BLaER1 treated with 17β-estradiol and CSF1 and Interleukin-3, amounts not matched to agents 10 nM and 100 nM (cell line): Measurements from ENCODE around the gene TMEM266.

Source experiments
- H3K27ac ChIP-seq, 11 experiments: shearing (Covaris generic); formaldehyde crosslinking; 2 replicates each; pipeline ENCODE4 v1.8.1; 2022
- H3K27me3 ChIP-seq, 11 experiments: shearing (Covaris generic); formaldehyde crosslinking; 2 replicates each; pipeline ENCODE4 v1.8.1; 2022
- H3K36me3 ChIP-seq, 11 experiments: shearing (Covaris generic); formaldehyde crosslinking; 2 replicates each; pipeline ENCODE4 v1.8.1; 2022
- H3K4me1 ChIP-seq, 10 experiments: shearing (Covaris generic); formaldehyde crosslinking; 2 replicates each; pipeline ENCODE4 v1.8.1; 2022
- H3K4me2 ChIP-seq, 11 experiments: shearing (Covaris generic); formaldehyde crosslinking; 2 replicates each; pipeline ENCODE4 v1.8.1; 2022
- H3K4me3 ChIP-seq, 10 experiments: shearing (Covaris generic); formaldehyde crosslinking; 2 replicates each; pipeline ENCODE4 v1.8.1; 2022
- H3K9ac ChIP-seq, 11 experiments: shearing (Covaris generic); formaldehyde crosslinking; 2 replicates each; pipeline ENCODE4 v1.8.1; 2022
- H3K9me3 ChIP-seq, 11 experiments: shearing (Covaris generic); formaldehyde crosslinking; replicated peaks in 1 of 11; 2 replicates each; pipeline ENCODE4 v1.8.1; 2022
- H4K20me1 ChIP-seq, 11 experiments: shearing (Covaris generic); formaldehyde crosslinking; 2 replicates each; pipeline ENCODE4 v1.8.1; 2022
- Cebpa-rat ChIP-seq, 11 experiments: shearing (Covaris generic); IDR thresholded peaks; 2 replicates each; pipeline ENCODE4 v1.8.1; 2022

Gene TMEM266

GRCh38 chr15:76197703-76198455 lies 138.1 kb downstream of the TMEM266 start:
- H3K4me3 ChIP-seq, result no peak overlapping the region
- H3K9me3 ChIP-seq, result no peaks in the 10 kb centered on the region
- peaks cover 17 to 29% (median 25%) of the 10 kb centered on the region in 10 experiments for H3K4me1 ChIP-seq
- TF ChIP-seq Cebpa-rat (IDR thresholded peaks at IDR 0.05), result no peak
- H3K27ac ChIP-seq, result no peak overlapping the region
- H4K20me1 ChIP-seq, result peaks cover 0 to 34% (median 0%) of the 10 kb centered on the region in 11 experiments; a peak in 4 of 22 replicates
- H3K4me2 ChIP-seq, result peak overlapping the region in 5 of 11 experiments; percentile 46 to 76 (median 61); a peak in 4 of 22 replicates
- H3K9ac ChIP-seq, result no peak overlapping the region; a peak in 1 of 22 replicates
- H3K27me3 ChIP-seq, result no peaks in the 10 kb centered on the region
- no peaks in the 10 kb centered on the region for H3K36me3 ChIP-seq

- no peak overlapping the region for H3K4me3 ChIP-seq
- H3K4me1 ChIP-seq, result peaks cover 17 to 29% (median 22%) of the 10 kb centered on the region in 10 experiments
- no peak overlapping the region for H3K9ac ChIP-seq
- H4K20me1 ChIP-seq, result peaks cover 0 to 38% (median 0%) of the 10 kb centered on the region in 11 experiments; a peak in 5 of 22 replicates
- no peak overlapping the region for H3K27ac ChIP-seq
- H3K27me3 ChIP-seq, result no peaks in the 10 kb centered on the region
- no peak for TF ChIP-seq Cebpa-rat (IDR thresholded peaks at IDR 0.05)
- no peak overlapping the region; a peak in 1 of 22 replicates for H3K4me2 ChIP-seq
- H3K9me3 ChIP-seq, result no peaks in the 10 kb centered on the region
- no peaks in the 10 kb centered on the region; a peak in 2 of 22 replicates for H3K36me3 ChIP-seq
These were observed 138.8 kb downstream of the TMEM266 start for GRCh38 chr15:76198456-76199105.

GRCh38 chr15:76199106-76200082 lies 139.6 kb downstream of the TMEM266 start:
- peaks cover 15 to 29% (median 18%) of the 10 kb centered on the region in 10 experiments for H3K4me1 ChIP-seq
- H3K36me3 ChIP-seq, result no peaks in the 10 kb centered on the region; a peak in 2 of 22 replicates
- no peak overlapping the region for H3K4me3 ChIP-seq
- H3K9me3 ChIP-seq, result no peaks in the 10 kb centered on the region
- no peak for TF ChIP-seq Cebpa-rat (IDR thresholded peaks at IDR 0.05)
- H3K9ac ChIP-seq, result no peak overlapping the region
- H3K4me2 ChIP-seq, result no peak overlapping the region; a peak in 1 of 22 replicates
- H3K27me3 ChIP-seq, result no peaks in the 10 kb centered on the region
- H4K20me1 ChIP-seq, result peaks cover 0 to 46% (median 0%) of the 10 kb centered on the region in 11 experiments; a peak in 6 of 22 replicates
- no peak overlapping the region for H3K27ac ChIP-seq

GRCh38 chr15:76200083-76200465 lies 140.3 kb downstream of the TMEM266 start:
- no peaks in the 10 kb centered on the region; a peak in 2 of 22 replicates for H3K36me3 ChIP-seq
- H3K9me3 ChIP-seq, result no peaks in the 10 kb centered on the region
- peaks cover 0 to 53% (median 0%) of the 10 kb centered on the region in 11 experiments; a peak in 6 of 22 replicates for H4K20me1 ChIP-seq
- H3K27me3 ChIP-seq, result no peaks in the 10 kb centered on the region
- TF ChIP-seq Cebpa-rat (IDR thresholded peaks at IDR 0.05), result no peak
- H3K9ac ChIP-seq, result no peak overlapping the region; a peak in 1 of 22 replicates
- H3K4me2 ChIP-seq, result no peak overlapping the region
- H3K4me3 ChIP-seq, result no peak overlapping the region
- no peak overlapping the region for H3K27ac ChIP-seq
- peaks cover 15 to 29% (median 18%) of the 10 kb centered on the region in 10 experiments for H3K4me1 ChIP-seq

- H3K27me3 ChIP-seq, result no peaks in the 10 kb centered on the region
- H3K4me2 ChIP-seq, result no peak overlapping the region
- no peaks in the 10 kb centered on the region for H3K9me3 ChIP-seq
- no peak overlapping the region for H3K27ac ChIP-seq
- no peak overlapping the region; a peak in 1 of 22 replicates for H3K9ac ChIP-seq
- peaks cover 0 to 53% (median 0%) of the 10 kb centered on the region in 11 experiments; a peak in 6 of 22 replicates for H4K20me1 ChIP-seq
- no peak overlapping the region for H3K4me3 ChIP-seq
- TF ChIP-seq Cebpa-rat (IDR thresholded peaks at IDR 0.05), result no peak
- H3K4me1 ChIP-seq, result peaks cover 15 to 29% (median 18%) of the 10 kb centered on the region in 10 experiments
- H3K36me3 ChIP-seq, result peaks cover 0 to 2% (median 0%) of the 10 kb centered on the region in 11 experiments; a peak in 5 of 22 replicates
These were observed 140.9 kb downstream of the TMEM266 start for GRCh38 chr15:76200641-76201105.

GRCh38 chr15:76201536-76202255 lies 141.9 kb downstream of the TMEM266 start:
- H3K36me3 ChIP-seq, result peaks cover 3 to 12% (median 7%) of the 10 kb centered on the region in 11 experiments; a peak in 12 of 22 replicates
- H3K9ac ChIP-seq, result no peak overlapping the region
- peaks cover 0 to 52% (median 0%) of the 10 kb centered on the region in 11 experiments; a peak in 6 of 22 replicates for H4K20me1 ChIP-seq
- H3K4me3 ChIP-seq, result no peak overlapping the region
- no peak for TF ChIP-seq Cebpa-rat (IDR thresholded peaks at IDR 0.05)
- no peak overlapping the region for H3K27ac ChIP-seq
- H3K9me3 ChIP-seq, result no peaks in the 10 kb centered on the region
- no peak overlapping the region for H3K4me2 ChIP-seq
- H3K27me3 ChIP-seq, result no peaks in the 10 kb centered on the region
- H3K4me1 ChIP-seq, result peaks cover 9 to 21% (median 11%) of the 10 kb centered on the region in 10 experiments

GRCh38 chr15:76203346-76204108 lies 143.7 kb downstream of the TMEM266 start:
- H3K9me3 ChIP-seq, result no peaks in the 10 kb centered on the region
- peaks cover 0 to 45% (median 0%) of the 10 kb centered on the region in 11 experiments; a peak in 6 of 22 replicates for H4K20me1 ChIP-seq
- TF ChIP-seq Cebpa-rat (IDR thresholded peaks at IDR 0.05), result no peak
- no peak overlapping the region for H3K27ac ChIP-seq
- no peak overlapping the region for H3K4me3 ChIP-seq
- H3K4me2 ChIP-seq, result no peak overlapping the region
- no peaks in the 10 kb centered on the region for H3K27me3 ChIP-seq
- no peak overlapping the region for H3K9ac ChIP-seq
- H3K36me3 ChIP-seq, result peaks cover 6 to 28% (median 20%) of the 10 kb centered on the region in 11 experiments; a peak in 17 of 22 replicates
- peaks cover 0 to 6% (median 0%) of the 10 kb centered on the region in 10 experiments; a peak in 1 of 20 replicates for H3K4me1 ChIP-seq
